GM19025 (cell line): ENCODE results near the gene CLEC9A.

Source experiments
- ATAC-seq: cut with Tn5 transposase; IDR thresholded peaks from one replicate; pipeline ENCODE4 v1.9.1; 2021; ENCODE audit warnings: mild to moderate bottlenecking, low read depth, moderate library complexity; ENCODE audit not compliant: unreplicated experiment

The CLEC9A gene

DNA sequence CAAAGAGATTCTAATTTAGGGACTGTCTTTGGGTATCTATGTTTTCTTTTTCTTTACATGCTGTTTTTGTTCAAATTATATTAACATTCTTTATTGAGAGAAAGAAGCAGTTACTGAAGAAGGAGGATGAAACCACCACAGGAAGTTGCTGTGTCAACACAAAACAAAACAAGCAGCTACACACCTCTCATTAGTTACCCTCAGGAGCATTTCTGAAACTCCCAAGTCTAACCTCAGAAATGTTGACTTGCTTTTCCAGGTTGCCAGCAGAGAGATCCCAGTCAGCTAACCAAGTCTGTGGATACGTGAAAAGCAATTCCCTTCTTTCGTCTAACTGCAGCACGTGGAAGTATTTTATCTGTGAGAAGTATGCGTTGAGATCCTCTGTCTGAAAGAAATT is 34.8 kb downstream of the CLEC9A start:
- ATAC-seq: no peak

DNA sequence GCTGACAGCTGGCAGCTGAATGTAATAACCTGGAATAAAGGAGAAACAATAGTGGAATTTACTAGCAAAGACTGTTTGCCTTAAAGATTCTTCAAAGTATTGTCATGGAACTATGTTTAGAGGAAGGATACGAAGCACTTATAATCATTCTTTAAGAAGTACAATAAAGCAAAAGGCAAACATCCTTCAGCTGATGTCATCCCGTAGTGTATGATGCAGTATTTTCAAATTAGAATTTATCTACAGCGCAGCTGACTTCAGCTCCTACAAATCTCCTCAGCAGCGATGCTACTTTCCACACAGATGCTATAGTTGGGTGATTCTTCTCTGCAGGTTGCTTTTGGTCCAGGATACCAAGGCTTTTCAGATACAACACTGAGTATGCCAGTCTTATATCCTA is 36.8 kb downstream of the CLEC9A start:
- ATAC-seq: no peak

DNA sequence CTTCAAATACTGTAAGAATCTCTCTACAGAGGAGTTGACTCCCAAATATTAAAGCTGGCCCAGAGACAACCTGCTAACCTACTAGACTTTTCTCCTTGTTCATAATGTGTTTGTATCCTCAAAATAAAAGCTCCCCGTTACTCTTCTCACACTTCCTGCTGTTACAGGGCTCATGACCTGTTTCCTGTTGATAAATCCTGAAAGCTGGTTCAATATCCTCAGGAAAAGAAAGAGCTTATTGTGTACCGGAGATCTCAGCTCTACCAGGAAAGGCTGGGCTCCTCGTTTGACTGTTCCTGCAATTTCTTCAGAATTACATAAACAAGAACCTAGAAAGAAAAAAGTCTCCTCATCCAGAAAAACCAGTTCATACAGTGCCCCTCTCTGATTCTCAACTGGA is 37.5 kb downstream of the CLEC9A start:
- ATAC-seq: no peak

DNA sequence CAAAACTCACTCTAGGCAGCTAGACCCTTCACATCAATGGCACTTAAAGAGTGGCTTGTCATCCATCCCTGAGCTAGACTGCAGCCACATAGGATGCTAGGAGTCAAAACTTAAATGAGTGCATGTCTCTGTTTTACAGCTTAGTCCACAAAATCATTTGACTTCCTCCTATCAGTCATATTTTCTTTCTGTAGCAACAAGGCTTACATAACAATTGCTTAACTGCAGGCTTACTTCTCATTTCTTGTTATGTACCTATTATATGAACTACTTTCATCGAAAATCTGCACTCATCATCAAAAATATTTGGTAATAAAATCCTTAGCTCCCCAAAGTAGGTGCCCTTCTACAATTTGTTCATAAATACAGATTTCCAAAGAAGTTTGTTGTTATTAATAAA is 38.2 kb downstream of the CLEC9A start:
- no peak for ATAC-seq

DNA sequence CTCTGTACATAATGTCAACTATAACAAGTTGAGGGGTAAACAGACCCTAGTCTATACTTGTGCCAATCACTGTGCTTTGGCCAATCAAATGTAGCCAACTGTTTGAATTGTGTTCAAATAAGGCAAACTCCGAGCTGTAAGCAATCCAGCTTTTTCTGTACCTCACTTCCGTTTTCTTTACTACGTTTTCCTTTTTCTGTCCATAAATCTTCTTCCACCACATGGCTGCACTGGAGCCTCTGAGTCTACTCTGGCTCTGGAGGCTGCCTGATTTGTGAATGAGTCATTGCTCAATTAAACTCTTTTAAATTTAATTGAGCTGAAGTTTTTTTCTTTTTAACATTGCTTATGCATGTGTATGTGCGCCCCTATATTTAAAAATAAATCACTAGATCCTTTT is 38.6 kb downstream of the CLEC9A start:
- no peak for ATAC-seq

DNA sequence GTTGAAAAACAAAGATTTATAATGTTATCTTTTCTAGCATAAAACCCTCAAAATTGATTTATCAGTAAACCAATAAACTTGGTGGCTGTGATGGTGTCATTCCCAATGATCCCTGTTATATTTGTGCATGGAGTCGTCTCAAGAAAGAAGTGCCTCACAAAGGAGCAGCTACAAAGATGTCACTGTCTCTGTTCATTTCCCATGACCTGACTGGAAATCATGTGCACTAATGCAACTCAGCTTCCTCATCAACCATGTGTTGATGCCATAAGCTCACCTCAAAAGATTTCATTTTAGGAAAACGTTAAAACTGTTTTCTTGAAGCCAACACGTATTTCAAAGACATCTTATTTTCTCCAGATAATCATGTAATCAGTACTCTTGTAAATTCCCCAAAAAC is 39.5 kb downstream of the CLEC9A start:
- ATAC-seq: no peak

DNA sequence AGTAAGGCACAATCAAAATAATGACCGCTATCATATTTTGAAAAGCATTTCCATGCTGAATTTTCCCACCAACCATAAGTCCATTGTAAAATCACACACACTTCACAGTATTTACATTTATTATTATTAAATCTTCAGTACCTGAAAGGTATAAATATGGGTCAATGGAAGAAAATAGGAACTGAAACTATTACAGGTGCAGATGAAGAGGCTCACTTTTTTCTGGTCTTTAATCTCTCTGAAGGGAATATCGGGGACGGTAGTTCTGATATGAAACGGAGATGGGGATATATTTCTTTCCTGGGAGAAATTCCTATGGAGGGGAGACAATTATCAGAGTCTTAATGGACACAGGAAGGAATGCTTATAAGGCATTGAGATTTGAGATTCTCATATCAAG is 39.9 kb downstream of the CLEC9A start:
- no peak for ATAC-seq

DNA sequence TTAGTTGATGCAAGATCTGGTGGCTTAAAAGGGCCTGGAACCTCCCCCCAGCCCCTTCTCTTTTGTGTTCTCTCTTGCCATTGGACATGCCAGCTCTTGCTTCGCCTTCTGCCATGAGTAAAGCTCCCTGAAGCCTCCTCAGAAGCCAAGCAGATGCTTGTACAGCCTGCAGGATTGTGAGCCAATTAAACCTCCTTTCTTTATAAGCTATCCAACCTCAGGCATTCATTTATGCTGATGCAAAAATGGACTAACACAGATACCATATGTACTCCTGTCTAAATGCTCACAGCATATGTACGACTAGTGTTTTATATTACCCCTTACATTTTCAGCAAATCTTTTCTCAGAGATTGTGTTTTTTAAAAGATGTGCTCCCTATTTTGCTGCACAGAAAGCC is 41.6 kb downstream of the CLEC9A start:
- no peak for ATAC-seq

DNA sequence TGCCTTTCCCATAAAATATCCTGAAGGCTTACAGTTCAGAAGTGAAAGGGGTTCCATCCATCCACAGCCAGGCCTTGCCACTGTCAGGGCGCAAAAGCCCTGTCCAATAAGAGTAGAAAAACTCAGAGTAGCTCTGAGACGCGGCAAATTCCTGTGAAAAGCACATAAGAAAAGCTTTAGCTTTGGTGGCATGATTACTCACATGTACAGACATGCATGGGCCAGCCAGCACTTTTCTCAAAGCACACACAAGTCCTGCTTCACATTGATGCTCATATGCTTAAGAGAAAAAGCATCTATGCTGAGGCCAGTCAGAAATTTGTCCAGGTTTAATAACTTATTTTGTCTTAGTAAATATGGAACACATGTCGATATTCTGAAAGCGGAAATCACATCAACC is 42.8 kb downstream of the CLEC9A start:
- ATAC-seq: no peak

DNA sequence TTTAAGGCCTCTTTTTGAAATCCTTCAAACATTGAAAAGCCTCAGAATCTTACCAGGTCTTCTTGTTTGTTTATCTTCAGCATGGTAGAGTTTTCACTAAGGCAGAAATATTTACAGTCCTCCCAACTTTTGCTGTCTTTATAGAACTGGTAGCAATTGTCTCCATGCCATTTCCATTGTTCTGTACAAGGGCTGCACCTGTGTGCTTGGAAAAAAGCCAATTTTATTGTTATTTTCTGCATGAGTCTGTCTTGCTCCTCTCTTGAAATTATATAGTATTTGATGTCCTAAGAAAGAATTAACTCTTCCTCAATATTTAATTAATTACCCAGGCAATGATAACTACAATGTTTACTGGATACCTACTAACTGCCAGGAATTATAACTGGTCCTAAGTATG is 45.0 kb downstream of the CLEC9A start:
- ATAC-seq: no peak

DNA sequence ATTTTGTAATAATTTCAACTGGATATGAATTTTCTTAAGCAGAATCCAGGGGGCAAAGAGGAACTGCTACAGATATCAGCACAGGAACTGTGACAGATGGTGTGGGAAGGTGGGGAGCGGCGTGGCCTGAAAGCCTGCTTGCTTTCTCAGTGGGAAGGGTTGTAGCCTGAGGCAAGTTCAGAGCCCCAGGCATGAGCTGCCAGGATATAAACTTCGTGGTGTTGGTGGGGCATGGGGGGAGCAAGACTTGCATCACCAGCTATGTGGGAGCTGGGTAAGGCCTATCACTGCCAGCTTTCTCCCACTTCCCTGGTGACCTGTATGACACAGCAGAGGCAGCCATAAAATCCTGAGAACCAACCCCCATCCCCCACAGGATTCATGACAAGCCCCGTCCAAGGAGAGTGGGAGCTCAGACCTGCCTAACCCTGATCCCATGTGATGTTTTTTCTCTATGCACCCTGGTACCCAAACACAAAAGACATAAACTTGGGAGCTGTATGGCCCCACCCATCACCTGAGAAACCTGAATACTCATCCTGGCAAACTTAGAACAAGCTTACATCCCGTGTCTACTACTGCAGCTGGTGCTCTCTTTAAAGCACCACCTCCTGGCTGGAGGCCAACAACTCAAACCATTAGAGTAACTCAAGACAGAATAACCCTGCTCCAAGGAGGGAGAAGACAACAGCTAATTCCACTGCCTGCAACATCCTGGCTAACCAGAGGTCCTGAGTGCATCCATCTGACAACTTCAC is 51.8 kb downstream of the CLEC9A start:
- ATAC-seq: no peak

DNA sequence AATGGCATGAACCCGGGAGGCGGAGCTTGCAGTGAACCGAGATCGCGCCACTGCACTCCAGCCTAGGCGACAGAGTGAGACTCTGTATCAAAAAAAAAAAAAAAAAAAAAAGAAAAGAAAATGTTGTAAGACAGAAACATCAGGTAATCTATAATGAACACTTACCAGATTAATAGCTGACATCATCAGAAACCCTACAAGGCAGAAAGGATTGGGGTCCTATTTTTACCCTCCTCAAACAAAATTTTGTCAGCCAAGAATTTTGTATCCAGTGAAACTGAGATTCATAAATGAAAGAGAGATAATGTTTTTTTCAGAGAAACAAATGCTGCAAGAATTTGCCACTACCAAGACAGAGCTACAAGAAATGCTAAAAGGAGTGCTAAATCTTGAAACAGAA is 54.3 kb downstream of the CLEC9A start:
- ATAC-seq: no peak

DNA sequence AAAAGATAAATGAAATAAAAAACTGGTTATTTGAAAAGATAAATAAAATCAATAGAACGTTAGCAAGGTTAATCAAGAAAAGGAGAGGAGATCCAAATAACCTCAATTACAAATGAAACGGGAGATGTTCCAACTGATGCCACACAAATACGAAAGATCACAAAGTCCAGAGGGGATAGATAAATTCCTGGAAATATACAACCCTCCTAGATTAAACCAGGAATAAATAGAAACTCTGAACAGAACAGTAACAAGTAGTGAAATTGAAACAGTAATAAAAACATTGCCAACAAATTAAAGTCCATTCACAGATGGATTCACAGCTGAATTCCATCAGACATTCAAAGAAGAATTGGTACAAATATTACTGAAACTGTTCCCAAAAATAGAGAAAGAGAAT is 55.9 kb downstream of the CLEC9A start:
- ATAC-seq: no peak

DNA sequence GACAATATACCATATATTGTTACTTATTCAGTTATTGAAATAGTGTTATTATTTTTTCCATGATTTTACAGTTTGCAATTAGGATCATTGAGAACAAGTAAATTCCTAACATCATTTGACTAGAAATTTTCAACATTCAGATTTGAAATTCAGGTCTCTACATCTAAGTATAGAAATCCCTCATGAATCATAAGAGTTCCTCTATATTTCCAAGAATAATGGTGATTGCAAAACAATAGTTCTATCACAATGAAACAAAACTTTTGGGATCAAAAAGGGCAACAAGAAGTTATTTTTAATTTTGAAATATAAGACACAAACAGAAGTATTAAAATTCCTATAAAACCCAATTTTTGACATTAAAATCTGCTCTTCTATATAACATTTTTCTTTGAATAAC is 57.5 kb downstream of the CLEC9A start:
- no peak for ATAC-seq

DNA sequence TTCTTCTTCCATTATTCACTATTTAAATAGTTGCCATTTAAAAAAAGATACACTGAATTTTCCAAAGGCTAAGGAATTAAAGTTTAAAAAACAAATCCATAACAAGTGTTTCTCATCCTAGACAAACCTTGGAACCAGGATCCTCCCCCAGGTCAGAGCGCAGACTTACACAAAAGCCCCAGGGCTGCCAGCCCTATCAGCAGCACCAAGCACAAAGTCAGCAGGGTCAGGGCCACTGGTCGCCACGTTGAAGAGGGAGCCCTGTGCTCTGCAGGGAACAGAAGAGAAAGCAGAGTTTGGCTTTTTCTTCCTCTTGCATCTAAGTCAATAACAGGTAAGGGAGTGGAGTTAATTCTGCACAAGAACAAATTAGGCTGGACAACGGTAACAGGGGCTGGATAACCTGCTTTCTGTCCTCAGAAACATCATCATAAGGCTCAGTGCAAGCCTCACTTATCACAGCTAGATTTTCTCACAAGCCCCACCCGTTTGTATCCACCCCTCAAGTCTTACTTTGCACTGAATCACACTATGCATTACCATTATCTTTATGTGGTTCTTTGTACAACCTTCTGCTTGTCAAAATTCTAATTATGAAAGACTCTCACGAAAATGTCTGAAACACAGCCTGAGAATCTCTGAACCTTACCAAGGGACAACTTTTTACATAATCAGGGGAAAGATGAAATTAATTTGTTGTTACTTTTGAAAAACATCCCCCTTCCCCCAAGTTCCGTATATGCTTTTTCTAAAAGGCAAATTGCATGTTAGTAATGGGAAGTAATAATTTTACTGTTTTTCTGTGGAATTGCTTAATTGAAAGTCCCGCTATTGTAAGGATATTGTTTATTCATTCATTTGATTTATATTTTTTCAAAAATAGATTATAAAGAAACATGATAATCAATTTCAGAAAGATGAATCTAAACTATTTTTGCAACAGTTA is 58.7 kb downstream of the CLEC9A start:
- no peak for ATAC-seq

DNA sequence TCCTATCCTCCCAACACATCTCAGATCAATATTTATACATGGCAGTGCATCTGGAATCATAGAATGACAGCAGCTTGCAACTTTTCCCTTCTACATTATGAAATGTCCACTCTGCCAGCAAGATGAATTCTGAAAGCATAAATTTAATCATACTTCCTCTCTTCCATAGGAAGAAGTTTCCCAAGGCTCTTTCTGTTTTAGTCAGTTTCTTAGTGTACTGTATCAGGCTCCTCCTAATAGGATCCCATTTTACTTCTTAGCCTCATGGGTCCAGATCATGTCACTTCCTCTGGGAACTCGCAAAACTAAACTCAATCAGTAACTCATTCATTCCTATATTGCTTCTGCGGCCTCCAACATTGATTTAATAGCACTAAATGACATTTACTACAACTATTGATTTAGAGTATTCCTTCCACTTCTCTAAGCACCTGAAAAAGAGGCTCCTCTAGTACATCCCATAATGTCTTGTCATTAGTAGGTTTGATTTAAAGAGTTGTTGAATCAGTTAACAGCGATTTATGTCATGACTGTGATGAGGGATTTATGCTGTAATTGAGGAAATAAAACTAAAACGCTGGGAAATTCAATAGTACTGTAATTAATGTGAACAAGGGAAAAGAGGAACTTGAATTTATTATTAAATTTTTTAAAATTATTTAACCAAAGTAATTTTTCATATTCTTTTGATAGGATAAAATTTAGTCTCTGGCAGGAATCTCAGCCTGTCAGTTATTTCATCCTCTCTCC is 64.3 kb downstream of the CLEC9A start:
- ATAC-seq: no peak

DNA sequence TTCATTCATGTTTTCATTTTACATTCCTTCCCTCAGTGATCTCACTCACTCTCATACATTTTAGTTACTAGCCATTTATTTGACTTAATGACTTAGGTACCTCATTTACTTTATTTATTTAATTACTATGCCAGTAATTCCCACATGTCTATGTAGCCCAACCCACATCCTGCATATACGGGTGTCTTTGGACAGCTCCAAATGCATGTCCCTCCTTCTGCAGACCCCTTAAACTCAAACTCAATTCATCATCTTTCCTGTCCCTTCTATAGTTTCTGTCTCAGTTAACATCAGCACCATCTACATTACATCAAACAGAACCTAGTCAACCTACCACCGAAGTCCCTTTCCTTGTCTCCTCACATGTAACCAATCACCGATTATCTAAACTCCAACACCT is 65.5 kb downstream of the CLEC9A start:
- ATAC-seq: no peak

DNA sequence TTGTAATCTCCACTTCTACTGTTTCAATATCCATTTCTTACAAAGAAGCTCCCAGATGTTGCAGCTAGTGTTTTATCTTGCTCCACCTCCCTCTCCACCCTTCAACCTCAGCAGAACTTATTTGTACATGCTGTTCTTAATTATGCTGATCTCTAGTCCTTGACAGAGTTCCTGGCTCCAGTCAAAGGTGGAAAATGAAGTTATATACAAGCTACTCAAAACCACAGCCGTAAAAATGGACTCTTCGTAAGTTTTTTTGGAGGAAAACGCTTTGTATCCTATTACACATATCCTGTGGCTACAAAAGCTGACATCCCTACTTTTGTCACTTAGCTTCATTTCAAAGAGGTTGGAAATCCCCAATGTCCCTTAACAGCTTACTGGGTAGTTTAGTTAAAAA is 67.0 kb downstream of the CLEC9A start:
- ATAC-seq: no peak

DNA sequence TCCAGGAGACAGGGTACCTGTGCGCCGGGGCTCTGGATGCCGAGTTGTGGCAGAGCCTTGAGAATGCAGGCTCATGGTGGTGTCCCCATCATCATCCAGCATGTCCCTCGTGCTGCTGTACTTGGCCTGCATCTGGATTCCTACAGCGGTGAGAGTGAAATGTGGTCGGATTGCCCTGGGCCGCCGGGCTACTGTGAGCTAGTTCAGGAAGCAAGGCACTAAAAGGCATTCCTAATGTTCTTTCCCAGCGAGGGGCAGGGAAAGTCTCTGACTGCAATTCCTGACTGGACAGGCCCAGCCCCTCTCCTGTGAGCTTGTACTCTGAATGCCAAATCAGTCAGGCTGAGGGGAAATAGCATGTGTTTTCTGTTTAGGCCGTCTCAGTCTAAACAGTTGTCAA is 68.3 kb downstream of the CLEC9A start, which contains the start of gene CLEC1A:
CLEC1A (minus strand) TSS at position 195 of the 400 bp plus-strand sequence; CDS start at position 132, 63 bp downstream.
- ATAC-seq: no peak

DNA sequence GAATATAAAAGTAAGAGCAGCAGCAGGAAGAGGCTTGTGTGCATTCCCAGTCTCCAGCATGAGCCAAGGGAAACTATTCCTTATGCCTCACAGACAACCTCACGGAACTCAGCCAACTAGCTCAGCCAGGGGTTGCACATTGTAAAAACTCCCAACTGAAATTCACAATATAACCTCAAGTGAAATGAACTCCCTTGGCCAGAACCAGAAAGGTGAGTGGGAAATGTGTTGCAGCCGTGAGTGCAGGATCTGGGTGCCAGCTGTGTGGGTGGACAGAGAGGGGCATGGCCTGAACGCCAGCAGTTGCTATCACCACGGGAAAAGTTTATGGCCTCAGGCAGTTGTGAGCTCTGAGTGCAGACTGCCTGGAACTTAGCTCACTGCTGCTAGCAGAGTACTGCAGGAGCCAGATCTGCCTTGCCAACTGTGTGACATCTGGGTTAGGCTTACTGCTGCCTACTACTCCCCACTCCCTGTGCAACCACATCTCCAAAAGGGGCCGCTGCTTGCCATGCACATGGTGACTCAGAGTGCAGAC is 70.6 kb downstream of the CLEC9A start:
- no peak for ATAC-seq
